SH-SY5Y (cell line): ENCODE data around the gene ANKMY2.

Source experiments
- GATA2 ChIP-seq: IDR thresholded peaks from 2 replicates; pipeline ENCODE4 v1.6.1; 2011; ENCODE audit warnings: mild to moderate bottlenecking, low read depth, low read length
- GATA3 ChIP-seq: IDR thresholded peaks from 2 replicates; pipeline ENCODE4 v1.6.1; 2011; ENCODE audit warnings: low read depth, mild to moderate bottlenecking, low read length, moderate library complexity

GRCh38 chr7:16562456-16563220 lies 82.9 kb downstream of the ANKMY2 start:
- TF ChIP-seq GATA2 (no peak), GATA3 (no peak)
